ENCODE data around the gene WSCD1. TPM values are rescaled to one million over a fixed set of nuclear protein-coding genes. Genes with fewer than 3 reads are reported as not detected.

WSCD1 gene
- total RNA-seq, 2 experiments from 2014 or later: 0.50 to 0.53 TPM

DNA sequence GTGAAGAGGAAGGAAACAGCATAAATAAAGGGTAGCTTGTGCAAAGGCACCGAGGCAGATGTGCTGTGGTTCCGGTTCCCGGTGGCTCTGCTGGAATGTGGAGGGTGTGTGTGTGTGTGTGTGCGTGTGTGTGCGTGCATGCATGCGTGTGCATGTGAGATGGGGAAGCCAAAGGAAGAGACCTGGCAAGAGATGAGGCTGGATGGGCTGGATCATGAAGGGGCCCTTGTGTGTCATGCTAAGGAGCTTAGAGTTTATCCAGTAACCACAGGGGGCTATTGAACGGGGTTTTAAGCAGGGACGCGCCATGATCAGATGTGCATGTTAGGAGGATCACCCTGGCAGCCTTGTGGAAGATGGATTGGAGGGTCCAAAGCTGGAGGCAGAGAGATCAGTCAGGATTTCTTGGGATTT lies 8.3 kb downstream of the WSCD1 start:
- Mint-ChIP-seq H3K27ac (no peak overlapping the region), H3K27me3 (peaks cover 3% of the 10 kb centered on the region), H3K36me3 (no peaks in the 10 kb centered on the region), H3K4me3 (no peak overlapping the region), H3K4me1 (ENCODE audit: low read depth) (no peaks in the 10 kb centered on the region), H3K9me3 (no peaks in the 10 kb centered on the region)
- CTCF ChIA-PET: no interaction called here
- intact Hi-C loops (cut with micrococcal nuclease): loop anchor here (10.0 kb wide), 1 partner anchor 494 kb away; the partner anchor contains the start of gene NLRP1
- DNase-seq: no peak
- POLR2A ChIA-PET: interaction anchor here (0.5 kb wide), 1 partner anchor 10 kb away, joined by 3 read pairs; no protein-coding TSS in a partner anchor

DNA sequence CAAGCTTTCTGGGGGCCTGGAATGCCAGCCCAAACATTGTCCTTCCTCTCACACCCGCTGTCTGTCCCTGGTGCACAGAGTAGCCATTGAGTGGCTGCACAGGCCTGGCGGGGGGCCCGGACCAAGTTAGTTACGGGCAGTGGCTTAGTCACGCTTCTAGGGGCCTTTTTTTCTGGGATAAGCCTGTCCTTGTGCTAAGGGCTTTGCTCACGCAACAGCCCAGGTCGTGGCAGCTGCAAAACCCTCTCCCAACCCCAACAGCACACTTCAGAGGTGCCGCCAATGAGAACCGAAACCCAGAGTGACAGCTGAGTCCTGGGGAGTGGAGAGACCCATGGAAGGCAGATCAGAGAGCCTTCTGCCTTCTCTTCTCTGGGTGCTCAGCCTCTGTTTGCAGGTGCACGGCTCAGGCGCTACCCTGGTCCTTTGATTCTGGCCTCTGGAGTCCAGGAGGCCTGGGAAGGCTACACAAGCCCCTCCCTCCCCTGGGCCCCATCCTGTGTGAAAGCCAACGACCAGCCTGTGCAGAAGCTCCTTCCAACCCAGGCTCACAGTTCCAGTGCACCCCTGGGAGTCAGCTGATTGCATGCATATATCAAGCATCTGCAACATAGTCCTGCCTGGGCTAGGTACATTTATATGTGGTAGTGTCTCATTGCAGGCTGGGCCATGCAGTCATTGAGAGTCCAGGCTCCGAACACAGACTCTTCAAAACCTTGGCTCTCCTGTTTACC lies 9.1 kb downstream of the WSCD1 start:
- no peak for DNase-seq
- no peaks in the 10 kb centered on the region for H3K9me3 Mint-ChIP-seq
- H3K4me1 Mint-ChIP-seq (ENCODE audit: low read depth): no peaks in the 10 kb centered on the region
- ChIA-PET POLR2A (no interaction called here), CTCF (no interaction called here)
- no peak overlapping the region for H3K27ac Mint-ChIP-seq
- no peaks in the 10 kb centered on the region for H3K36me3 Mint-ChIP-seq
- no peak overlapping the region for H3K4me3 Mint-ChIP-seq
- H3K27me3 Mint-ChIP-seq: no peaks in the 10 kb centered on the region
- intact Hi-C loops (cut with micrococcal nuclease): loop anchor here (10.0 kb wide), 1 partner anchor 495 kb away; the partner anchor contains the start of gene NLRP1

- H3K4me3 Mint-ChIP-seq: no peak overlapping the region
- ChIA-PET POLR2A (no interaction called here), CTCF (no interaction called here)
- no peaks in the 10 kb centered on the region for H3K36me3 Mint-ChIP-seq
- intact Hi-C loops (cut with micrococcal nuclease): loop anchor here (10.0 kb wide), 1 partner anchor 495 kb away; the partner anchor contains the start of gene NLRP1
- H3K9me3 Mint-ChIP-seq: no peaks in the 10 kb centered on the region
- H3K4me1 Mint-ChIP-seq (ENCODE audit: low read depth): no peaks in the 10 kb centered on the region
- H3K27me3 Mint-ChIP-seq: no peaks in the 10 kb centered on the region
- H3K27ac Mint-ChIP-seq: no peak overlapping the region
- no peak for DNase-seq
Observed at GRCh38 chr17:6079960-6080359, 9.8 kb downstream of the WSCD1 start.

DNA sequence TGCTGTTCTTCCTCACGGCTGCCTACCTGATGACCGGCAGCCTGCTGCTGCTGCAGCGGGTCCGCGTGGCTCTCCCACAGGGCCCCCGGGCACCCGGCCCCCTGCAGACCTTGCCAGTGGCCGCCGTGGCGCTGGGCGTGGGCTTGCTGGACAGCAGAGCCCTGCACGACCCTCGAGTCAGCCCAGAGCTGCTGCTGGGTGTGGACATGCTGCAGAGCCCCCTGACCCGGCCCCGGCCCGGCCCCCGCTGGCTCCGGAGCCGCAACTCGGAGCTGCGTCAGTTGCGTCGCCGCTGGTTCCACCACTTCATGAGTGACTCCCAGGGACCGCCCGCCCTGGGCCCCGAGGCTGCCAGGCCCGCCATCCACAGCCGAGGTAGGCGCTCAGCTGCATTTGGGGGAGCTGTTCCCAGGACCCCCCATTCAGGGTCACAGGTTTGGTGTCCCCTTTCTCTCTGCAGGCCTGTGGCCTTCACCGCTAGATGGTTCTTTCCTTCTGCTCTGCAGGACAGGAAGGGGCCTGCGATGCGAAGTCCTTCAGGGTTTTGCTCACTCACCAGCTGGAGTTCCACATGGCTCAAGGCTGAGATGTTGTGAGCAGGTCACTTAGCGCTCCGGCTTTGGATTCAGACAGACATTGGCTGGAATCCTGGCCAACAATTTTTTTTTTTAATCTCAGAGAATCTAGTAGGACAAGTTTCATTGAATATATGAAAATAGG lies 10.7 kb downstream of the WSCD1 start:
- Mint-ChIP-seq H3K9me3 (no peaks in the 10 kb centered on the region), H3K4me3 (no peak overlapping the region), H3K27ac (no peak overlapping the region), H3K4me1 (ENCODE audit: low read depth) (no peaks in the 10 kb centered on the region), H3K27me3 (no peaks in the 10 kb centered on the region), H3K36me3 (no peaks in the 10 kb centered on the region)
- DNase-seq: no peak
- ChIA-PET CTCF (interaction anchor here (1.1 kb wide), 1 partner anchor 9 kb away, joined by 3 read pairs; no protein-coding TSS in a partner anchor), POLR2A (no interaction called here)
- intact Hi-C loops (cut with micrococcal nuclease): no loop called here

GRCh38 chr17:6082335-6082734 lies 12.2 kb downstream of the WSCD1 start:
- H3K4me1 Mint-ChIP-seq (ENCODE audit: low read depth): no peaks in the 10 kb centered on the region
- no peaks in the 10 kb centered on the region for H3K9me3 Mint-ChIP-seq
- H3K27me3 Mint-ChIP-seq: no peaks in the 10 kb centered on the region
- POLR2A ChIA-PET: no interaction called here
- no peaks in the 10 kb centered on the region for H3K36me3 Mint-ChIP-seq
- CTCF ChIA-PET: no interaction called here
- no peak for DNase-seq
- intact Hi-C loops (cut with micrococcal nuclease): no loop called here
- no peak overlapping the region for H3K27ac Mint-ChIP-seq
- H3K4me3 Mint-ChIP-seq: no peak overlapping the region

DNA sequence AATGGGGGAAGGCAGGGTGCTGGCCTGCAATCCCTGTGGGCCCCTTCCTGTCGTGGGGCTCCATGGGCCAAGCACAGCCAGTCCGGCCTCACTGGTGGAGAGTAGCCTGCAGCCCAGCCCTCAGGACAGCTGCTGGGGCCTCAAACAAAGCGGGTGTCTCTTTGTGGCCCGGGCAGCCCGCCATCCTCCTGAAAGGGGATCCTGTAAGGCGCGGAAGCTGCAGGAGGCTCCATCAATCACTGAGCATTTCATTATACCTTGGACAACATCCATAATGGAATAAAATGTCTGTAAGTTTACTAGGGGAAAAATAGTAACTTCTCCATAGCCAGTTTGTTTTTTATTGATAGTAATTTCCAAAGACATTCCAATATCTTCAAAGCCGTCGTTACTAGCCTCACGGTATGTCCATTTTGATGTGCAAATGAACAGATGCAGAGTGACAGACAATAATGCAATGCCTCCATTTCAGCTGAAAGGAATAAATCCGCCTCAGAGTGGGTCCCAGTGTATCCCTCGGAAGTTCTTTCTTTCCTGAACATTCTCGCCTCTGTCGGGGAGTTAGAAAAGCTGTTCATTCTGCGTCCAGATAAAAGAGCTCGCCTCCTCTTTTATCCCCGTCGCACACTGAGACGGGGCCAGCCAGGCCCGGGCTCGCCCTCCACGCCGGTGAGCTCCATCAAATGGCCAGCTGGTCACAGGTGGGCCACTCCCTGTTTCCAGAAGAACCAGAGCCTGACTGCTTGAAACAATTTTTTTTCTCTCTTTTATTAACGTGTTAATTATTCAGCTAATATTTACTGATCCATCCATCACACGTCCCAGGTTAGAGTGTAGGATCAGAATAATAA lies 14.4 kb downstream of the WSCD1 start:
- Mint-ChIP-seq H3K27ac (no peak overlapping the region), H3K4me1 (ENCODE audit: low read depth) (no peaks in the 10 kb centered on the region), H3K4me3 (no peak overlapping the region), H3K27me3 (no peaks in the 10 kb centered on the region), H3K36me3 (no peaks in the 10 kb centered on the region), H3K9me3 (no peaks in the 10 kb centered on the region)
- ChIA-PET POLR2A (no interaction called here), CTCF (no interaction called here)
- no peak for DNase-seq
- intact Hi-C loops (cut with micrococcal nuclease): no loop called here

- CTCF ChIA-PET: no interaction called here
Observed at GRCh38 chr17:6085812-6086211, 15.6 kb downstream of the WSCD1 start.

DNA sequence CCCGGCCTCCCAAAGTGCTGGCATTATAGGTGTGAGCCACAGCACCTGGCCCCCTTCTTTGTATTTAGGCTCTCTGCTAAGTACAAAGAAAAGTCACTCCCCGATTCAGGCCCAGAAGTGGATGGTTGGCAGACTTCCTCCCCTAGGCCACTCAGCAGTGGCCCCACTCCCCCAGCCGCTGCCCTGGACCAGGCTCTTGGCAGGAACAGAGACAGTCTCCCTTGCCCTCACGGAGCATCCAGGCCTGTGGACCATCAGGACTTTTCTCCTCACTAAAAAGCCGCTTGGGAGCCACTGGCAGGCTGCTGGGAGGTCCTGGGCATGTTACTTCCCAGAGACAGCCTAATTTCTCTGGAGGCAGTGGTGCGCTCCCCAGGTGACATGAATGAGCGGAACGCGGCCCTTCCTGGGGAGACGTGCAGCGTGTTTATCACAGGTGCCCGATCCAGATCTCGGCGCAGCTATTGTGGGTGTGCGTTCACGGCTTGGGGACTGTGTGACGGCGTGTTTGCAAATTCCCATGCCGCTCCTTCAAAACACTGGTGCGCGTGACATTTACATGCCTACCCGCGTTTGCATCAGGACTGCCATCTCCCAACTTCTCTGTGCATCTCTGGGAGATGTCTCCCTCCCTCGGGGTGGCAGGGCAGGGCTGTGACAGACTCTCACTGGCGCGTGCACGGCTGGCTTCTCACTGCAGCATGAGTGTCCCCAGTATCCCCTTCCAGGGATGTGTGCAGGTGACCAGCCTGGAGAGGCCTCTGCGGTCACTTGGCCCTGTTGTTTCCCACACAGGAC lies 16.6 kb downstream of the WSCD1 start:
- no peak for DNase-seq
- Mint-ChIP-seq H3K4me1 (ENCODE audit: low read depth) (no peaks in the 10 kb centered on the region), H3K4me3 (no peak overlapping the region), H3K27ac (no peak overlapping the region), H3K9me3 (no peaks in the 10 kb centered on the region), H3K36me3 (no peaks in the 10 kb centered on the region), H3K27me3 (no peaks in the 10 kb centered on the region)
- intact Hi-C loops (cut with micrococcal nuclease): no loop called here
- POLR2A ChIA-PET: no interaction called here
- CTCF ChIA-PET: no interaction called here

More at GRCh38 chr17:6085812-6086211, 15.6 kb downstream of the WSCD1 start:
- Mint-ChIP-seq H3K27ac (no peak overlapping the region), H3K9me3 (no peaks in the 10 kb centered on the region), H3K27me3 (no peaks in the 10 kb centered on the region), H3K4me3 (no peak overlapping the region), H3K4me1 (ENCODE audit: low read depth) (no peaks in the 10 kb centered on the region), H3K36me3 (no peaks in the 10 kb centered on the region)
- DNase-seq: no peak
- POLR2A ChIA-PET: no interaction called here
- intact Hi-C loops (cut with micrococcal nuclease): no loop called here

DNA sequence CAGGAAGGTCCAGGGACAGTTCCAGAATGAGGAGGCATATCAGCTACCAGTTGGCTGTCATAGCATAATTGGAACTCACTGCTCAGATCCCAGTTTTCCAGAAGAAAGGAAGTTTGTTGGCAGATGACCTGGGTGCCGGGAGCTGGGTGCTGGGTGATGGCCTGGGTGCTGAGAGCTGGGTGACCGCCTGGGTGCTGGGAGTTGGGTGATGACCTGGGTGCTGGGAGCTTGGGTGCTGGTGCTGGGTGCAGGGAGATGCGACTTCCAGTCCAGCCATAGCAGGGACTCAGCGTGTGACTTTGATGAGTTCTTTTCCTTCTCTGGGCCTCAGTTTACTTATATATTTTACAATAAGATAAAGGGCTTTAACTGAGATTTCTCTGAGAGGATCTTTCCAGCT lies 18.0 kb downstream of the WSCD1 start:
- no peak for DNase-seq
- Mint-ChIP-seq H3K36me3 (no peaks in the 10 kb centered on the region), H3K4me1 (ENCODE audit: low read depth) (no peaks in the 10 kb centered on the region), H3K27ac (no peak overlapping the region), H3K9me3 (no peaks in the 10 kb centered on the region), H3K27me3 (no peaks in the 10 kb centered on the region), H3K4me3 (no peak overlapping the region)
- POLR2A ChIA-PET: no interaction called here
- CTCF ChIA-PET: no interaction called here
- intact Hi-C loops (cut with micrococcal nuclease): no loop called here

DNA sequence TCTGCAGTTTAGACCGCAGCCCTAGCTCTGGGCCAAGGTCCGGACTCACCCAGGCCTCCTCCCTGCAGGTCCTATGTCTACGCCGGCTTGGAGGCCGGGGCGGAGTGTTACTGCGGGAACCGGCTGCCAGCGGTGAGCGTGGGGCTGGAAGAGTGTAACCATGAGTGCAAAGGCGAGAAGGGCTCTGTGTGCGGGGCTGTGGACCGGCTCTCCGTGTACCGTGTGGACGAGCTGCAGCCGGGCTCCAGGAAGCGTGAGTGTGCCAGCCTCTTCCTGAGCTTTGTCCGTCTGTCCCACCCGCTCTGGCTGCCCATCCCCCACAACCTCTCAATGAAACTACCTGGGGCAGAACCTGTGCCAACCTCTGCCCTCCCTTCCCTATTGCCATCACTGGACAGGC lies 20.1 kb downstream of the WSCD1 start:
- no peak for DNase-seq
- H3K4me3 Mint-ChIP-seq: no peak overlapping the region
- intact Hi-C loops (cut with micrococcal nuclease): no loop called here
- no peaks in the 10 kb centered on the region for H3K36me3 Mint-ChIP-seq
- no peak overlapping the region for H3K27ac Mint-ChIP-seq
- H3K4me1 Mint-ChIP-seq (ENCODE audit: low read depth): no peaks in the 10 kb centered on the region
- ChIA-PET CTCF (interaction anchor here (0.6 kb wide), 1 partner anchor 8 kb away, joined by 6 read pairs; no protein-coding TSS in a partner anchor), POLR2A (no interaction called here)
- H3K27me3 Mint-ChIP-seq: peaks cover 4% of the 10 kb centered on the region
- no peaks in the 10 kb centered on the region for H3K9me3 Mint-ChIP-seq

GRCh38 chr17:6092182-6092902 lies 22.2 kb downstream of the WSCD1 start:
- peaks cover 5% of the 10 kb centered on the region for H3K27me3 Mint-ChIP-seq
- H3K36me3 Mint-ChIP-seq: no peaks in the 10 kb centered on the region
- POLR2A ChIA-PET: no interaction called here
- no peak for DNase-seq
- CTCF ChIA-PET: no interaction called here
- no peaks in the 10 kb centered on the region for H3K4me1 Mint-ChIP-seq (ENCODE audit: low read depth)
- H3K9me3 Mint-ChIP-seq: no peaks in the 10 kb centered on the region
- intact Hi-C loops (cut with micrococcal nuclease): no loop called here
- H3K27ac Mint-ChIP-seq: no peak overlapping the region
- H3K4me3 Mint-ChIP-seq: no peak overlapping the region
